Kidney tubule cell (primary cell): ENCODE measurements around the gene TBC1D10A.

Experiments used
- DNase-seq: peaks from one replicate; pipeline ENCODE4 v3.0.0-alpha.2; 2018; ENCODE audit warnings: low spot score

The TBC1D10A gene

GRCh38 chr22:30326706-30327362, at the start of gene TBC1D10A:
Gene TBC1D10A, minus strand, starts transcription at chr22:30326941. Its CDS starts 60 bp downstream, at chr22:30326881.
- DNase-seq: peak; percentile 97

- no peak for DNase-seq
These were observed 48.6 kb upstream of the TBC1D10A start for GRCh38 chr22:30375312-30375849.

GRCh38 chr22:30373331-30374325, 46.9 kb upstream of the TBC1D10A start:
- no peak for DNase-seq

- no peak for DNase-seq
These were observed 46.2 kb upstream of the TBC1D10A start for GRCh38 chr22:30372915-30373314.

GRCh38 chr22:30371981-30372380, 45.2 kb upstream of the TBC1D10A start:
- DNase-seq: no peak

- DNase-seq: no peak
These were observed 44.6 kb upstream of the TBC1D10A start for GRCh38 chr22:30371321-30371720.

GRCh38 chr22:30370641-30371230, 44.0 kb upstream of the TBC1D10A start:
- DNase-seq: no peak

GRCh38 chr22:30368420-30368819, 41.7 kb upstream of the TBC1D10A start:
- no peak for DNase-seq

- no peak for DNase-seq
These were observed 39.1 kb upstream of the TBC1D10A start for GRCh38 chr22:30365891-30366290.

GRCh38 chr22:30362651-30363281, 36.0 kb upstream of the TBC1D10A start:
- peak; percentile 49 for DNase-seq

- peak; percentile 41 for DNase-seq
These were observed 35.3 kb upstream of the TBC1D10A start for GRCh38 chr22:30361916-30362650.

GRCh38 chr22:30358541-30358940, 31.8 kb upstream of the TBC1D10A start:
- no peak for DNase-seq

GRCh38 chr22:30357650-30358215, 31.0 kb upstream of the TBC1D10A start:
- DNase-seq: no peak

GRCh38 chr22:30357236-30357570, 30.5 kb upstream of the TBC1D10A start:
- DNase-seq: no peak

GRCh38 chr22:30356449-30357235, 29.9 kb upstream of the TBC1D10A start, which contains the start of the genes CCDC157 and SF3A1:
Gene CCDC157, plus strand, starts transcription at chr22:30357007. Its CDS starts 8,994 bp downstream, at chr22:30366001.
Gene SF3A1, minus strand, starts transcription at chr22:30356894. Its CDS starts 102 bp downstream, at chr22:30356792.
- peak; percentile 90 for DNase-seq

- DNase-seq: peak; percentile 48
These were observed 27.9 kb upstream of the TBC1D10A start for GRCh38 chr22:30354644-30355043.

- DNase-seq: no peak
These were observed 24.5 kb upstream of the TBC1D10A start for GRCh38 chr22:30351226-30351625.

GRCh38 chr22:30348809-30349208, 22.1 kb upstream of the TBC1D10A start:
- no peak for DNase-seq

- no peak for DNase-seq
These were observed 21.7 kb upstream of the TBC1D10A start for GRCh38 chr22:30348404-30348803.
